GM21737 (cell line): ENCODE measurements around the gene PPP2R5E.
"Not testable (repeated sequence)": the region's sequence is repeated elsewhere in the genome, so short reads cannot be mapped to it uniquely, and the experiment has no call there.

Experiments used
- ATAC-seq: cut with Tn5 transposase; IDR thresholded peaks from one replicate; pipeline ENCODE4 v1.9.1; 2021; ENCODE audit warnings: mild to moderate bottlenecking, moderate library complexity; ENCODE audit not compliant: unreplicated experiment

PPP2R5E gene

DNA sequence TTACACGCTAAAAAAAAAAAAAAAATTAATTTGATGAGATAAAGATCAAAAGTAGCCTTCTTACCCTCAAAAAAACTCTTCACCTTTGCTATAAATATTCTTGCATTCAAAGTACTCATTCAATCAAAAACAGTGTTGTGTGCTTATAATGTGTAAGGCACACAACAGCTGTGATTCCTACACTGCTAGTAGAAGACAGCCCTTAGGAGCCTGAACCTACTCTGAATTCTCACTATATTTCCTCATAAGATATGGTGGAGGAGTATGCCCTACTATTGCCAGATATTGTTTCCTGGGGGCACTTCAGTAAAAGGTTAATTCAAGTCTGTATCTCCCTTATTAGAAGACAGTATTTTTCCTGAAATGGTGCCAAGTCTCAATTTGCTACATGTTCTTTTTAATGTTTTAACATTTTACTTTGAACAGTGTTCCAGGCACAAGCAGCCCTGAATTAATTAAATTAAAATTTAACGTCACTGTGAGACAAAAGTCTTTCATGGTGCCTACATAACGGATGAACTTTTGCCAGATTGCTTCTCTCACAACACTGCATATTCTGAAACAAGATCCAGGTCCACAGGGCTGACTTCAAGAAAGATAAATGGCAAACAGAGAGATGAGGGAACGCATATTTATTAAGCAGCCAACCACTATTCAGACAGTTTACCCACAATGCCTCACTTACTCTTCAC, 19.3 kb downstream of the PPP2R5E start:
- no peak for ATAC-seq

DNA sequence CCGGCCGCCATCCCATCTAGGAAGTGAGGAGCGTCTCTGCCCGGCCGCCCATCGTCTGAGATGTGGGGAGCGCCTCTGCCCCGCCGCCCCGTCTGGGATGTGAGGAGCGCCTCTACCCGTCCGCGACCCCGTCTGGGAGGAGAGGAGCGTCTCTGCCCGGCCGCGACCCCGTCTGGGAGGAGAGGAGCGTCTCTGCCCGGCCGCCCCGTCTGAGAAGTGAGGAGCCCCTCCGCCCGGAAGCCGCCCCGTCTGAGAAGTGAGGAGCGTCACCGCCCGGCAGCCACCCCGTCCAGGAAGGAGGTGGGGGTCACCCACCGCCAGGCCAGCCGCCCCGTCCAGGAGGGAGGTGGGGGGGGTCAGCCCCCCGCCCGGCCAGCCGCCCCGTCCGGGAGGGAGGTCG, 20.7 kb downstream of the PPP2R5E start:
- ATAC-seq, result not testable (repeated sequence)

DNA sequence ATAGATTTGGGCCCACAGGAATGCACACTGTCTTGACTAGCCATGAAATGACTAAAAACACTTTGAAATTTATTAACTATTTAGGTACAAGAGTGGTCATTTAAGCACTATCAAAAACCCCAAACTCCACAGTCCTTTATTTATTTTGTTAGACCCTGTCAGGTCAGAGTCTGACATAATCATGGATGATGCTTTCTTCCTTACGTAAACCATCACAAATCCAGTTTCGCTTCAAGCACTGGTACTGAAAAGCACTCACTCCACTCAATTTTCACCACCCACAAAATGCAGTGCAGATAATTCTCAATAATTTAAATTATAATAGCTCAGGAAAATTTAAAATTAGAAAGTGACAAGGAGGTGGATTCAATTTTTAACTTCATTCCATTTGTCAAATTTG, 25.8 kb downstream of the PPP2R5E start:
- no peak for ATAC-seq

DNA sequence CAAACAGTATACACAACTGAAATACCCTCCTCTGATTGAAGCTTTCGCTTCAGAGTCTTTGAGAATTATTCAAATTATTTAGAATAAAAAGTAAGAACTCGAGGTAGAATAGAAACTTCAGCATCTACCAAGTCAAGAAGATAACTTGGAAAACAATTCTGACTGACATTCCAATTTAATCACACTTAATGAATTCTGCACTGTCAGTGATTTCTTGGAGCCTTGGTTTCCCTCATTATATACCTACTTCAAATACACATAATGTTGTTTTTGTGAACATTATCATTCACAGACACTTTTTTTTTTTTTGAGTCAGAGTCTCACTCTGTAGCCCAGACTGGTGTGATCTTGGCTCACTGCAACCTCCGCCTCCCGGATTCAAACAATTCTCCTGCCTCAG, 27.9 kb downstream of the PPP2R5E start:
- ATAC-seq, result no peak

DNA sequence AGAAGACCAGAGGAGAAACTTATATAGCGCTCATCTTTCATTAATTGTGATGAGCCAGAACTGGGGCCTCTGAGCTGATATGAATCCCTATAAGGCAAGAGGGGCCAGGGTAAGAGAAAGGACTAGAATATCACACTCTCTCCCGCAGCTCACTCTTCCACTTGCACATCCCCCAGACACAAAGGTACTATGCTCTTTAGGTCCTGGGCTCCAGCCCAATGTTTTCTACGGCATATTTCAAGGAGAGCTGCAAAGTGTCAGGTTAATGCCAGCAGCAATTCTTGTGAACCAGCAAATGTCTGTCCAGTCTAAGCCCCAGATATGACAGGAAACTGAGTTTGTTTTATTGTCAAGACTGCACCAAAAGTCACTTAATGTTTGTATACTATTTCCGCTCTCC, 29.4 kb downstream of the PPP2R5E start:
- ATAC-seq, result no peak

DNA sequence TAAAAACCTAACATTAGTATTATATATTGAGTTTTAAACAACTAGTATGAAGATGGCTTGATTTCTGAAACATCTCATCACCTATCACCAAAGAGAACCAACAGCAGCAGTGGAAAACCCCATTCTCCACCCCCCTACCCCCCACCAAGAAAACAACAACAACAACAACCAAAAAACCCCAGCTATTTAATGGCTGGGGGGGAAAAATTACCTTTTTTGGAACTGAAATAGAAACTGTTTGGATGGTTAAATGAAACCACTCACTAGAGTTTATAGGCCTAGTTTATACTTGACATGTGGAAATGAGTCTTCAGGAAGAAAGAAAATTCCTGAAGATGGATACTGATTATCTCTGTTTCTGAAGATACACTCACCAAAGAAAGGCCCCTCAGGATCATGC, 30.3 kb downstream of the PPP2R5E start:
- no peak for ATAC-seq

DNA sequence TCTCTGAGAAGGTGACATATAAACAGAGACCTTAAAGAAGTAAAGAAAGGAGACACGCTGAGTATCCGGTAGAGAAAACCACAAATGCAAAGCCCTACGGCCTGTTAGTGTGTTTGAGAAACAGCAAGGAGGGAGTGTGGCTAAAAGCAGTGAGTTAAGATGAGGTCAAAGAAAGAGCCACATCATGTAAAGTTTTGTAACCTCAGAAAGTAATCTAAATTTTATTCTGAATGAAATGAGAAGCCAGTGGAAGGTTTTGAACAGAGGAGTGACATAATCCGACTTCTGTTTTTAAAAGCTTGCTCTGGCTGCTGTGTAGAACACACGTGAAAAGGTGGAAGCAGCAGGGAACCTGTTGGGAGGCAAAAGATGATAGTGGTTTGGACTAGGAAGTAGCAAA, 32.6 kb downstream of the PPP2R5E start:
- ATAC-seq, result peak; percentile 60

DNA sequence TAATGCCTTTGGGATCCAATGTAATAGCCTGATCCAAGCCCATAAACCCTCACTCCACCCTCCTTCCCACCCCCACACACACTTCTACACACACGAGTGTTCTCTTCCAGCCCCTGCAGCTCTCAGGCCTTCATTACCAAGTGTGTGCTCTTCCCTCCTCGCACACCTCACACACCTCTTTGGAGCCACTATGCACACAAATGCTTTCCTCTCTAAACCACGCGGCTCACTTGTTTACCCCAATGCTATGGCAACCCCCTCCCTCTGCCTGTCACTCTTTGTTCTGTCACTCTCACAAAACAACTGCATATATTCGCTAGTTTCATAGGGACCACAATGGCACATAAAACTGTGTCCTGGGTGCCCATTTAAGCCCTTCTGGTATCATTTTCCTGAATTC, 35.1 kb downstream of the PPP2R5E start:
- no peak for ATAC-seq

DNA sequence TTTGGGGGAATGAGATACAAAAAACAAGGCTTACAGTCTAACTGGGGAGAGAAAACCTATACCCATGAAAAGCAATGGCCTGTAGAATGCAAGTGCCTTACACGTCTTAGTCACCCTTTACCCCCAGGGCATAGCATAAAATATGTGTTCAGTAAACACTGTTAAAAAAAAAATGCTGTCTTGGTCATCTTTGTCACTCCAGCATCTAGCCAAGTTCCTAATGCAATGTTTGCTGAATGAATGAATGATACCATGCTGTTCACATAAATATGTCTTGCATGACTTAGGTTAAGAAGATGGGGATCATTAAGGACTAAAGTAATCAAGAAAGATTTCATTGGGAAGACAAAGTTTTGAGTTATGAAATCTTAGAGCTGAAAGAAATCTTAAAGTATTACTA, 38.5 kb downstream of the PPP2R5E start:
- ATAC-seq, result no peak

DNA sequence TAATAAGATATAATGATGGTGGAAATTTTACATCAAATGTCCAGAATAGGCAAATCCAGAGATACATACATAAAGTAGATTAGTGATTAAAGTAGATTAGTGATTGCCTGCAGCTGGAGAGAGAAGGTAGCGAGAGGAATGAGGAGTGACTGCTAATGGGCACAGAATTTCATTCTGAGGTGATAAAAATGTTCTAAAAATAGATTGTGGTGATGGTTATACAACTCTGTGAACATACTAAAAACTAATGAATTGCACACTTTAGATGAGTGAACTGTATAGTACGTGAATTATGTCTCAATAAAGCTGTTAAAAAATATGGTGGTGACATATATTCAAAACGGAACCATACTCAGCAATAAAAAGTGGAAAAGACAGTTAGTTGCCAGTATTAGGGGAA, 41.7 kb downstream of the PPP2R5E start:
- no peak for ATAC-seq

DNA sequence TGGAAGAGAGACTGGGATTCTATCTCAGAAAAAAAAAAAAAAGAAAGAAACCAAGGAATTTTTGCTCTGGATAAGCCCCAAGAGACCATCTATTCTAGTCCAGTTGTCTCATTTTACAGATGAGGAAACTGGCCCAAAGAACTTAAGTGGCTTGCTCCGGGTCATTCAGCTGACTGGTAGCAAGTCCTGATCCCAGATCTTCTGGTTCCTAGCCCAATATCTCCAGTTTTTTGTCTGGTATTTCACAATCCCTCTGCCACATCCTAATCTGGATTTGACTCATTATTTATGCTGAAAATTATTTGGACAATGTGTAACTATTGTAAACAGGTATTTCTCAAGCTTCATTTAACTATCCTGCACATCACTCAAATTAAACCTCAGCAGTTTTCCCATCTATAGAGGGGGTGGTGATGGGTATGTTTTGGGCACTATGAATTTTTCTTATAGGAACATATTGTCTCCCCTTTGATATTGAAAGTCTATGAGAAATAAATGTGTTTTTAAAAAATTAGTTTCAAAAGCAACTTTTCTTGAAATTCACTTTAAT, 43.4 kb downstream of the PPP2R5E start:
- ATAC-seq, result no peak

DNA sequence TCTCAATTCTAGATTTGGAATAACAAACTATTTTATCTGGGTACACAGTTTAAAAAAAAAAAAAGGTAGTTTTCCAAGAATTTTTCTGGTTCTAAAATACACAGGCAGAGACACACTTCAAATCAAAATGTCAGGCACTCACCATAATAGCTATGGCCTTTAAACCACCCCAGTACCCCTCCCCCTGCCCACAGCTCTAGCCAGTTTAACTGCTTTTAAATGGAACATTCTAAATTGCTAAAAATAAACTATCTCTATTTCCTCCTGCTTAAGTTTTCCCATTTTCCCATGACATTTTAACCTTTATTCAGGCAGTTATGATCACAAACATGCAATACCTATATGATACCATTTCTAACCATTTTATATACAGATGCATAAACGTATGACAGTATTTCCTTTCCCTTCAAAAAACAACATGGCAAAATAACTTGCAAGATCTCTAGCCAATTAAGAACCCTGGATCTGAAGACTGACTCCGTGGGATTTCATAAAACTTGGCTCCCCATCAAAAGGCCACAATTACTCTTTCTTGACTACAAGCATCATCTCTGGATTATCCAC, 46.3 kb downstream of the PPP2R5E start:
- no peak for ATAC-seq

DNA sequence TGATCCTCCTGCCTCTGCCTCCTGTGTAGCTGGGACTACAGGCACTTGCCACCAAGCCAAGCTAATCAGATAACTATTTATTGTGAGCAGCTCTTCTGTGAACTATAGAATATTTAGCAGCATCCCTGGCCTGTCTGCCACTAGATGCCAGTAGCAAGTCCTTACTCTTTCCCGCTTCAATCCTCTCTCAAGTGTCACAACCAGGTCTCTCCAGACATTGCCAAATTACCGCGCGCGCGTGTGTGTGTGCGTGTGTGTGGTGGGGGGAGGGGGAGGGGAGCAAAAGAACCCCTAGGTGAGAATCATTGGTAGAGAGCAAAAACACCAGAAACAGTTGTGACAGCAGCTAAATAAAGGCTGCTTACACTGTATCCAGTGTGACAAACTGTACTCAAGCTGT, 49.9 kb downstream of the PPP2R5E start:
- no peak for ATAC-seq

DNA sequence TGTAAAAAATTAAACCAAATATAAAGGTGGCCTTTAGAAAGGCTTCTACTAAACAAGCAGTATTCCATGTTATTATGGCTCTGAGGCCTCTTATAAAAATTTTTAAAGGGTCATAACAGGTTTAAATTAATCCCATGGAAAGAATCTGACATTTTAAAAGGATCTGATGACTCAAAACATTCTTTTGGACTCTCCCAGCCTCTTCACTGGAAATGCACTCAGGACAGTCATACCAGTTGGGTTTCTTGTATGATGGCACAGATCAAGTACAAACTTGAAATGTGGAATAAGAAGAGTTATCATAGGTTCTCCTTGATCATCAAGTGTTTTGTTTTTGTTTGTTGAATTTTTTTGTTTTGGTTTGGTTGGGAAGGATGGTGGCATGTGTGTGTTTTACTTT, 50.8 kb downstream of the PPP2R5E start:
- no peak for ATAC-seq

DNA sequence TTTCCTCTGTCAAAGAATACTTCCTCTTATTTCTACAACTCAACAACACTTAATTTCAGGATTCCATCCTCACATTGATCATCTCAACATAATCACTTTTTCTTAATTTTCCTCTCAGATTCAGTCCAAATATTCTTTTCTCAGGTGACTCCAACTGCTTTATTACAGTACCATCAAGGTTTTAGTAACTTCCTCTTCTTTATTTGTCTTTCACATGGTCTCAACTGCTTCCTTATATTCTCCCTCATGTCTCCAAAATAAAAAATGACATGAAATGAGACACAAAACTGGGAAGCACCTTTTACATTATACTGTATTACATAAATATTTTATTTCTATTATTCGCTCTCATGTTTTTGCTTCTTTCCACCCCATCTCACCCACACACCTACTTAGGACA, 55.5 kb downstream of the PPP2R5E start:
- no peak for ATAC-seq

DNA sequence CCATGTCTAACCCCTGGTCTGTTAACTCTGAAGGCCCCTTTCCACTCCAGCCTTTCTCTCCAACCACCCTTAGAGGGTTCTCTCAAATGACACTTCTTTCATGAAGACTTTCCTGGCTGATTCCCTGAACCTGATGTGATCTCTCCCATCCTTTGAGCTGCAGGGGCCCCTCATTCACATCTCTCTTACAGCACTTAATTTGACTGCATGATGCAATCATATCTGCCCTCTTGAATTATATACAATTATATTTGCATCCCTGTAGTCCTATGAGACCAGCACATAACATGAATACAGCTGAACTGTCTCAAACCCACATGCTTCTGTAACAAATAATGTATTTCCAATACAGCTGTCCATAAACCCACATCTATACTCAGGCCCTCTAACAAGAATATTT, 56.4 kb downstream of the PPP2R5E start:
- no peak for ATAC-seq

DNA sequence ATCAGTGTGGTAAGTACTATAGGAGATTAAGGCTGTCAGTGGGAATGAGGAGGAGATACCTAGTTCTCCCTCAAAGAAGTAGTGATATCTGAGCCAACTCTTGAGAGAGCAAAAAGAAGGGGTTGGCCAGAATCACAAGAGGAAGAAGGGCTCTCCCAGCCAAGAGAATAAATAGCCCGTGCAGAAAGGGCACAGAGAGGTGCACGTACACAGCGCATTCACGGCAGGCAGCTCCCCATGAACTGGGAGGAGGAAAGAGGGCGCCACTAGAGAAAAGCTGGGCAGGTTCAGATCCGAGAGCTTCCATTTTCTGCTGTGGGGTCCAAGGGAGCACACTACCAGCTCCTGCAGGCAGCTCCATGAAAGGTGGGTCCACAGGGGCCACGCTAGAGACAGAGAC, 59.9 kb downstream of the PPP2R5E start:
- no peak for ATAC-seq

DNA sequence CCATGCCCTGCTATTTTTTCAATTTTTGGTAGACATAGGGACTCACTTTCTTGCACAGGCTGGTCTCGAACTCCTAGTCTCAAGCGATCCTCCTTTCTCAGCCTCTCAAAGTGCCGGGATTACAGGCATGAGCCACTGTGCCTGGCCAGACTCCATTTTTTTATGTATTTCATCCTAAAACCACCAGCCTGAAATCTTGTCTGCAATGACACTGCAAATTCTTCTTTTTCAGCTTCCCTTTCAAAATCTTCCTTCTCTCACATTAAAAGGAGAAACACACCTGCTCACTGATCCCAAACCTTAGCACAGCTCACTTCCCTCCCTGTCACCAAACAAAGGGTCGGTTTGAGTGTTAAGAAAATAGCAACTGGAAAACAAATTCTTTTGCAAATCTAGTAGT, 62.6 kb downstream of the PPP2R5E start:
- no peak for ATAC-seq

DNA sequence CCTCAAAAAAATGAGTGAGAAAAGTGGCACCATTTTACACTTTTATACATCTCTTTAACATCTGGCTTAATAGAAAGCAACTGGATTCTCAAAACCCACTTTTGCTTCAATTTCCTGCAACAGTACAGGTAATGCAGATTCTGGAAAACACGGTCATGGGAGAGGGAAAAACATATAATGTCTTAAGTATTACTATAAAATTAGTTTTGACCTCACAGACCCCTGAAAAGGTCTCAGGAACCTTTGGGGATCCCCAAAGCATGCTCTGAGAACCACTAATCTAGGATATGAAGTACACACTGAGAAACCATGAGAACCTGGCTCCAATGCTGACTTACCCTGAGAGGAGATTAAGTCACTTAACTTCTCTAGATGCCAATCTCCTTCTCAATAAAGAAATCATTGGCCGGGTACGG, 64.7 kb downstream of the PPP2R5E start:
- peak; percentile 53 for ATAC-seq

DNA sequence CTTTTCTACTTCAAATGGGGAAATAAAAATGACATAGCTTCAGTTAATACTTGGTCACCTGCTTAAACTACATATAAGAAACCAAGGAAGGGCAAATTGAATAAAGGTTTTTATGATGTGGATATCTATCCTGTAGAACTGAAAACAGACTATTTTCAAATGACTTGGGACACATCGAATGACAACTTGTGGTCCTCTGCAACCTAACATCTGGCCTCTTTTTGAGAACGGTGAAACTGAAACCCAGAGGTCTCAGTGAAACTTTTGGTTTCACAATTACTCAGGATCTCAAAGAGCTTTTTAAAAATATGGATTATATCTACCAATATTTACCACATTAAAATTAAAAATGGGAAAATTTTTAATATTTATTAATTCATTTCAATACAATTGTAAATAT, 65.2 kb downstream of the PPP2R5E start:
- peak; percentile 78 for ATAC-seq

DNA sequence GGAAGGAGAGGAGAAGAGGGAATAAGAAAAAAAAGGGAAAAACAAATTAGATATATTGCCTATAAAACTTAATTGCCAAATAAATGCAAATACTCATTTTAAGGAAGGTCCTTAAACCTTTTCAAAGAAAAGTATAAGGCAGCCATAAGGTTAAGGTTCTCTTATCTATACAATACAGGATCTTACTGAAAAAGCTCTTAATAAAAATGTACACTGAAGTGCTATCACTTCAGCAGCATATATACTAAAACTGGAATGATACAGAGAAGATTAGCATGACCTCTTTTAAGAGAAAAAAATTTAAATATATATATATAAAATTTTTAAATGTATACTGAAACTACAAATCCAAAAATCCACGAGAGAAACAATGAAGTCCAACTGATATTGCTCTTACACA, 65.6 kb downstream of the PPP2R5E start:
- no peak for ATAC-seq

DNA sequence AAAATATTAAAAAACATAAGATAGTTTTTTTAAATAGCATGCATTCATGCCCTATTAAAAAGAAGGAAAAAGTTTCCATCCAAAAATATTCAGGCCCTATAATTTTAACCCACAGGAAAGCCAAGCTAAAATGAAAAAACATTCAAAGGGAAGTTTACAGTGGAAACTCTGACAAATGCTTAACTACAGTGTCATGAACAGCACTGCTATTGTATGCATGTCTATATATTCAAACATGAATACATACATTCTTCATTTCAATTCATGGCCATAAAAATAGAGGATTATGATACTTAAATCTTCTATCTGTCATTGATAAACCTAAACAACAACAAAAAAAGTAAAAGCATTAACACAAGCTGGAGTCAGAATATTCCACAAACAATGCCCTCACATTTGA, 67.4 kb downstream of the PPP2R5E start:
- no peak for ATAC-seq

DNA sequence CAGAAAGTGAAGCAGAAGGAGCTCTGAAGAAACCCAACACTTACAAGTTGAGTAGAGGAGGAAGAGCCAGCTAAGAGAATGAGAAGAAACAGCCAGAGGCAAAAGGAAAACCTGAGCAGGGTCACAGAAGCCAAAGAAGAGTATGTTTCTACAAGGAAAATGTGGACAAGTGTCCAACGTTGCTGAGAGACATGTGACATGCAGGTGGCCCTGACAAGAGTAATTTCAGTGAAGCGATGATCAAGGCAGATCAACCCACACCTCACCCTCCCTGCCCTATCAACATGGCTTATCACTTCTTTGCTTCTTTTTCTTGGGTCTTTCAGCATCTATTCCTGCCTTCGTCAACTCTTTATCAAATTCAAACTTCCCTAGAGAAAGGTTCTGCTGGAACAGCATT, 68.3 kb downstream of the PPP2R5E start:
- ATAC-seq, result no peak
